ENCODE results near the gene RPA3.

The RPA3 gene

GRCh38 chr7:7699970-7700369 lies 18.4 kb downstream of the RPA3 start:
- Histone ChIP-seq H3K36me3 (ENCODE audit: control insufficient read depth in 2 of 2, insufficient read depth in 1 of 2, low read length in 2 of 2) (no peaks in the 10 kb centered on the region), H3K4me1 (ENCODE audit: control insufficient read depth, insufficient read depth, low read length) (peaks cover 10% of the 10 kb centered on the region), H3K9me3 (ENCODE audit: control insufficient read depth, insufficient read depth, low read depth, low read length) (no peaks in the 10 kb centered on the region), H3K27ac (ENCODE audit: extremely low read depth, low read depth, low read length) (no peak overlapping the region), H3K4me3 (ENCODE audit: low read depth, low read length) (no peak overlapping the region)
- TF ChIP-seq ZNF747 (tag by site-specific recombination; IDR thresholded peaks at IDR 0.05): no peak
- CTCF ChIA-PET: interaction anchor here (0.8 kb wide), 1 partner anchor 19 kb away, joined by 3 read pairs; no protein-coding TSS in a partner anchor
- POLR2A ChIA-PET: no interaction called here

GRCh38 chr7:7699380-7699779 lies 19.0 kb downstream of the RPA3 start:
- ChIA-PET POLR2A (interaction anchor here (0.6 kb wide), 1 partner anchor 209 kb away, joined by 4 read pairs; no protein-coding TSS in a partner anchor), CTCF (interaction anchor here (0.8 kb wide), 1 partner anchor 18 kb away, joined by 3 read pairs; no protein-coding TSS in a partner anchor)
- Histone ChIP-seq H3K27ac (ENCODE audit: extremely low read depth, low read depth, low read length) (no peak overlapping the region), H3K36me3 (ENCODE audit: control insufficient read depth in 2 of 2, insufficient read depth in 1 of 2, low read length in 2 of 2) (no peaks in the 10 kb centered on the region), H3K4me3 (ENCODE audit: low read depth, low read length) (no peak overlapping the region), H3K4me1 (ENCODE audit: control insufficient read depth, insufficient read depth, low read length) (peaks cover 10% of the 10 kb centered on the region), H3K9me3 (ENCODE audit: control insufficient read depth, insufficient read depth, low read depth, low read length) (no peaks in the 10 kb centered on the region)
- TF ChIP-seq ZNF548 (tag by site-specific recombination; IDR thresholded peaks at IDR 0.05): no peak
- TF ChIP-seq ZBTB8A (tag by site-specific recombination; IDR thresholded peaks at IDR 0.05): no peak
- no peak for TF ChIP-seq PBX3 (CRISPR knock-in tag; IDR thresholded peaks at IDR 0.05)
- no peak for TF ChIP-seq ZNF654 (tag by site-specific recombination; IDR thresholded peaks at IDR 0.05; ENCODE audit: low read depth)
- TF ChIP-seq ZNF184 (tag by site-specific recombination; IDR thresholded peaks at IDR 0.05): no peak
- no peak for TF ChIP-seq CTCF (tag by site-specific recombination; IDR thresholded peaks at IDR 0.05)

GRCh38 chr7:7698930-7699329 lies 19.5 kb downstream of the RPA3 start:
- Histone ChIP-seq H3K27ac (ENCODE audit: extremely low read depth, low read depth, low read length) (no peak overlapping the region), H3K9me3 (ENCODE audit: control insufficient read depth, insufficient read depth, low read depth, low read length) (no peaks in the 10 kb centered on the region), H3K4me1 (ENCODE audit: control insufficient read depth, insufficient read depth, low read length) (peaks cover 10% of the 10 kb centered on the region), H3K4me3 (ENCODE audit: low read depth, low read length) (no peak overlapping the region), H3K36me3 (ENCODE audit: control insufficient read depth in 2 of 2, insufficient read depth in 1 of 2, low read length in 2 of 2) (no peaks in the 10 kb centered on the region)
- POLR2A ChIA-PET: interaction anchor here (0.6 kb wide), 1 partner anchor 208 kb away, joined by 4 read pairs; no protein-coding TSS in a partner anchor
- CTCF ChIA-PET: interaction anchor here (0.7 kb wide), 1 partner anchor 17 kb away, joined by 5 read pairs; no protein-coding TSS in a partner anchor
- no peak for TF ChIP-seq ZNF600 (tag by site-specific recombination; IDR thresholded peaks at IDR 0.05)
- TF ChIP-seq ZBTB26 (tag by site-specific recombination; optimal IDR thresholded peaks at IDR 0.05): no peak
- no peak for TF ChIP-seq ZNF654 (tag by site-specific recombination; IDR thresholded peaks at IDR 0.05; ENCODE audit: low read depth)
- no peak for TF ChIP-seq ZNF768 (tag by site-specific recombination; IDR thresholded peaks at IDR 0.05)
- TF ChIP-seq ZNF366 (tag by site-specific recombination; conservative IDR thresholded peaks at IDR 0.05): no peak

GRCh38 chr7:7696458-7697119 lies 21.8 kb downstream of the RPA3 start:
- ChIA-PET CTCF (interaction anchor here (0.6 to 1.1 kb wide), 4 partner anchors 15 to 599 kb away, joined by 3 to 7 read pairs (median 3); no protein-coding TSS in a partner anchor), POLR2A (interaction anchor here (1.2 kb wide), 1 partner anchor 56 kb away, joined by 3 read pairs; the partner anchor contains the start of gene UMAD1)
- TF ChIP-seq REPIN1 (tag by site-specific recombination; IDR thresholded peaks at IDR 0.05; ENCODE audit: low read depth) (no peak), ZNF530 (tag by site-specific recombination; IDR thresholded peaks at IDR 0.05; ENCODE audit: low read depth) (no peak), GFI1B (tag by site-specific recombination; IDR thresholded peaks at IDR 0.05) (peak; percentile 82; the same call in 1 of the 2 replicates), ZNF629 (tag by site-specific recombination; IDR thresholded peaks at IDR 0.05) (0 out of 2 replicates have a peak, but pooled peaks have one; percentile 20), PRDM10 (tag by site-specific recombination; IDR thresholded peaks at IDR 0.05) (0 out of 2 replicates have a peak, but pooled peaks have one; percentile 13), BCL6B (tag by site-specific recombination; IDR thresholded peaks at IDR 0.05) (peak; percentile 81)
- Histone ChIP-seq H3K27ac (ENCODE audit: extremely low read depth, low read depth, low read length) (no peak overlapping the region), H3K36me3 (ENCODE audit: control insufficient read depth in 2 of 2, insufficient read depth in 1 of 2, low read length in 2 of 2) (no peaks in the 10 kb centered on the region), H3K9me3 (ENCODE audit: control insufficient read depth, insufficient read depth, low read depth, low read length) (no peaks in the 10 kb centered on the region), H3K4me1 (ENCODE audit: control insufficient read depth, insufficient read depth, low read length) (peaks cover 10% of the 10 kb centered on the region), H3K4me3 (ENCODE audit: low read depth, low read length) (no peak overlapping the region)

Measured in HEK293 (cell line).